Inflammatory macrophage (primary cell): ENCODE data around the gene STK11IP.

Source experiments
- DNase-seq, 2 donors: peaks; one replicate each; pipeline ENCODE4 v3.0.0-alpha.2; 2020 to 2022

The STK11IP gene

GRCh38 chr2:219620546-219620945 lies 22.9 kb downstream of the STK11IP start:
- DNase-seq = no peak

GRCh38 chr2:219621935-219622334 lies 24.3 kb downstream of the STK11IP start:
- peak; percentile 19 to 20 for DNase-seq

GRCh38 chr2:219622472-219622871 lies 24.8 kb downstream of the STK11IP start:
- DNase-seq = no peak

- no peak for DNase-seq
Measured at GRCh38 chr2:219624565-219624964, 26.9 kb downstream of the STK11IP start.

- no peak for DNase-seq
Measured at GRCh38 chr2:219625179-219625578, 27.5 kb downstream of the STK11IP start.

GRCh38 chr2:219626540-219626939 lies 28.9 kb downstream of the STK11IP start:
- no peak for DNase-seq

GRCh38 chr2:219627103-219628100 lies 29.7 kb downstream of the STK11IP start, which contains the start of gene SLC4A3:
Gene SLC4A3 (plus strand): TSS chr2:219627630. CDS start chr2:219627993, 363 bp downstream.
- DNase-seq = peak in 1 of 2 donors; percentile 18

GRCh38 chr2:219628235-219628985 lies 30.8 kb downstream of the STK11IP start:
- no peak for DNase-seq

GRCh38 chr2:219628986-219629901 lies 31.6 kb downstream of the STK11IP start:
- no peak for DNase-seq

GRCh38 chr2:219629976-219630695 lies 32.5 kb downstream of the STK11IP start:
- DNase-seq = no peak

- DNase-seq = no peak
Measured at GRCh38 chr2:219630770-219631405, 33.2 kb downstream of the STK11IP start.

- DNase-seq = no peak
Measured at GRCh38 chr2:219631406-219631891, 33.8 kb downstream of the STK11IP start.

- no peak for DNase-seq
Measured at GRCh38 chr2:219631904-219632759, 34.5 kb downstream of the STK11IP start.

- no peak for DNase-seq
Measured at GRCh38 chr2:219632760-219633105, 35.1 kb downstream of the STK11IP start.

GRCh38 chr2:219633276-219634065 lies 35.8 kb downstream of the STK11IP start:
- no peak for DNase-seq

- no peak for DNase-seq
Measured at GRCh38 chr2:219634171-219634940, 36.7 kb downstream of the STK11IP start.

- DNase-seq = no peak
Measured at GRCh38 chr2:219634951-219635751, 37.5 kb downstream of the STK11IP start.
